Karpas-422 (cell line): ENCODE data around the gene PCTP. TPM values are rescaled to one million over a fixed set of nuclear protein-coding genes. Genes with fewer than 3 reads are reported as not detected.

Experiments
- DNase-seq: peaks from one replicate; pipeline ENCODE4 v3.0.0-alpha.2; 2015
- H2AFZ ChIP-seq: fragments of 200-600 bp; sonication (generic); 2 replicates; pipeline ENCODE4 v1.6.1; 2014; ENCODE audit warnings: antibody characterized with exemption, low read length, mixed read lengths
- H3K27ac ChIP-seq: fragments of 200-600 bp; sonication (generic); 2 replicates; pipeline ENCODE4 v1.5.1; 2014; ENCODE audit warnings: mild to moderate bottlenecking, low read length, moderate library complexity
- H3K27me3 ChIP-seq: fragments of 200-600 bp; sonication (generic); 2 replicates; pipeline ENCODE4 v1.6.1; 2014; ENCODE audit warnings: low read length, mixed read lengths
- H3K36me3 ChIP-seq: fragments of 200-600 bp; sonication (generic); 2 replicates; pipeline ENCODE4 v1.6.1; 2014; ENCODE audit warnings: low read length, mixed read lengths; ENCODE audit not compliant: insufficient read depth
- H3K4me1 ChIP-seq: fragments of 200-600 bp; sonication (generic); 2 replicates; pipeline ENCODE4 v1.6.1; 2014; ENCODE audit warnings: mild to moderate bottlenecking, low read length, mixed read lengths
- H3K4me2 ChIP-seq: fragments of 200-600 bp; sonication (generic); 2 replicates; pipeline ENCODE4 v1.6.1; 2014; ENCODE audit warnings: low read length, low read depth, mild to moderate bottlenecking; ENCODE audit not compliant: poor library complexity, severe bottlenecking
- H3K4me3 ChIP-seq: fragments of 200-600 bp; sonication (generic); 2 replicates; pipeline ENCODE4 v1.5.1; 2014; ENCODE audit warnings: mild to moderate bottlenecking, antibody characterized with exemption, low read length, mixed read lengths
- H3K79me2 ChIP-seq: fragments of 200-600 bp; sonication (generic); 2 replicates; pipeline ENCODE4 v1.6.1; 2014; ENCODE audit warnings: mild to moderate bottlenecking, low read length, mixed read lengths
- H3K9ac ChIP-seq: fragments of 200-600 bp; sonication (generic); 2 replicates; pipeline ENCODE4 v1.6.0; 2014; ENCODE audit warnings: low read length
- H3K9me2 ChIP-seq: fragments of 200-600 bp; sonication (generic), shearing (Covaris generic); replicated peaks from 2 replicates; pipeline ENCODE4 v1.6.0; 2014; ENCODE audit warnings: mild to moderate bottlenecking, low read length, moderate library complexity; ENCODE audit not compliant: insufficient read depth
- H3K9me3 ChIP-seq: fragments of 300-700, 200-600 bp; sonication (generic); 2 replicates; pipeline ENCODE4 v1.6.1; 2014; ENCODE audit warnings: low read length, mixed read lengths
- H4K20me1 ChIP-seq: fragments of 200-600 bp; sonication (generic); 2 replicates; pipeline ENCODE4 v1.6.1; 2014; ENCODE audit warnings: mild to moderate bottlenecking, antibody characterized with exemption, low read length, low read depth; ENCODE audit not compliant: insufficient read depth
- total RNA-seq: library from RNA; depleted of rRNA; stranded (reverse); fragments of >200 nt; shearing (Covaris generic); gene quantifications from 2 replicates; pipeline ENCODE4 v1.2.3, GENCODE V29; 2014; ENCODE audit warnings: low replicate concordance

Gene PCTP
- total RNA-seq, 1 experiment from 2014 or later = 15.1 TPM

DNA sequence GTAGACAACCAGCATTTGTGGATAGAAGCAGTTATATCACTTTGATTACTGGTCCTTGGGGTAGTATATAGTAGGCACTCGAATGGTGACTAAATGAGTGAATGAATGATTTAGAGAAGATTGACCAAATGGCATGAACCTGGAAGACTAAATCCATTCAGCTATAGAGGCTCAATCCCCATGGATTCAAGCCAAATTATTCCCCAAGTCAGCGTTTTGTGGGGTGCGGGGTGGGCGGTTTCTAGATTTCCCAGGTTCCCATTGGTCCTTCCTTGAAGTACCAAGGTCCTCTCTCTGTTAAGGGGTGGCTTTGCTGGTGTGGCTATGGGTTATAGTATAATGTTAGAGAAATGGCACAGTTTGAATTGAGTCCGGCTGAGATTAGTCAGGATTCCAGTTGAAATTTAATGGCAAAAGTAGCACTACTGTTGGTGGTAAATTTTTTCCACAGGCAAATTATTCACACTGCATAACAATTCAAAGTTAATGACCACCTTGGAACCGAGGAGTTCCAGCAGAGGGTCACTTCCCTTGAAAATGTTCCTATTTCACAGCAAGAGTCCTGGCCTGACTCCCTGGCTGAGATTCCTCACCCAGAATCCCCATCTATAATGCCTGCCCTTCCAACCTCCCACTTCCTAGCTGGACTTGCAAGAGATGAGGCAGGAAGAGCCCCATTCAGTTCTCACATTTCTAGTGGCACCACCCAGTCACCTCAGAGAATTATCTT lies 27.7 kb downstream of the PCTP start:
- Histone ChIP-seq H2AFZ (no peak overlapping the region), H3K79me2 (no peaks in the 10 kb centered on the region), H3K4me2 (no peak overlapping the region), H3K9me2 (no peaks in the 10 kb centered on the region), H3K27me3 (no peaks in the 10 kb centered on the region), H4K20me1 (no peaks in the 10 kb centered on the region), H3K9me3 (no peaks in the 10 kb centered on the region), H3K27ac (no peak overlapping the region), H3K4me1 (peaks cover 16% of the 10 kb centered on the region), H3K4me3 (no peak overlapping the region), H3K36me3 (no peaks in the 10 kb centered on the region), H3K9ac (no peak overlapping the region)
- DNase-seq = no peak

DNA sequence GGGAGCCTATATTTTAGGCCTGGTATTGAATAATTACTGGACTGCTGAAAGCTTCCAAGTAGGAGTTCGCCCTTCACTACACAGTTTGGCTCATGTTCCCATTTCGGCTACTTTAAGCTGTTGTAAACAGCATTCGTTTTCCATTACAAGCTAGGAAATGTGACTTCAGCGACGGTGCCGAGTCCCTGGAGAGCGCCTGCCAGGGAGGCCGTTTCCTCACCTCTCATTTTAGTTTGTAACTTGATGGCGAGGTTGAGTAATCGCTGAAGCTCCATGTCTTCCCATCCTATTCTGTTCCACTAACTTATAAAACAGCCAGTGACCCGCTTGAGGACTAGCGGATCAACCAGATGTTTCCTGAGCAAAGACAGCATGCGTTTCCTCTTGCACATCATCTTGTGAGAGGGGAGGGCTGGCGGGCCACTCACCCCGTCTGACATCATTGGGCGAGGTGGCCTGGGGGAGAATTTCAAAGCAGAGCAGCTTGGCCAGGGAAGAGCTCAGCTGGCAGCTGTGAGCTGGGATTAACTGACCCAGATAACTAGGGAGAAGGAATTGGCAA lies 32.9 kb downstream of the PCTP start:
- Histone ChIP-seq H3K36me3 (no peaks in the 10 kb centered on the region), H3K27ac (no peak overlapping the region), H3K9me2 (no peaks in the 10 kb centered on the region), H3K27me3 (no peaks in the 10 kb centered on the region), H3K4me3 (no peak overlapping the region), H3K9ac (no peak overlapping the region), H2AFZ (no peak overlapping the region), H3K9me3 (no peaks in the 10 kb centered on the region), H3K4me2 (no peak overlapping the region), H4K20me1 (no peaks in the 10 kb centered on the region), H3K79me2 (no peaks in the 10 kb centered on the region), H3K4me1 (no peaks in the 10 kb centered on the region)
- no peak for DNase-seq

DNA sequence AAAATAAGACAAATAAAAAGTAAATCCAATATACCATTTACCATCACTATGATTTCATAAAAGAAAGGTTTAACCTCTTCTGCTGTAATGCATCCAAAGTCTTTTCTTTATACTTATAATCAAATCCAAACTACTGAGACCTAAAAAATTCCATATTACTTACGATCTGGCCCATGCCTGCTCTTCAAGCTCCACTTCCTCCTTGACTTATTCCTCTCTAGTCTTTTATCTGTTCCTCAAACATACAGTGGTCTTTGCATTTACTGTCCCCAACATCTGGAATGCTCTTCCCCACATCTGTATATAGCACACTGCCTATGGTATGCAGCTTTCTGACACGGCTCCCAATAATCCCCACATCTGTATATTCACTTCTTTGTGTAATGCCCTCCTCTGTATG lies 33.8 kb downstream of the PCTP start:
- no peaks in the 10 kb centered on the region for H3K27me3 ChIP-seq
- no peak overlapping the region for H3K27ac ChIP-seq
- H3K9ac ChIP-seq = no peak overlapping the region
- no peaks in the 10 kb centered on the region for H4K20me1 ChIP-seq
- H3K4me1 ChIP-seq = no peaks in the 10 kb centered on the region
- no peak overlapping the region for H3K4me2 ChIP-seq
- H3K4me3 ChIP-seq = no peak overlapping the region
- no peaks in the 10 kb centered on the region for H3K36me3 ChIP-seq
- H3K9me2 ChIP-seq = no peaks in the 10 kb centered on the region
- H2AFZ ChIP-seq = no peak overlapping the region
- H3K9me3 ChIP-seq = no peaks in the 10 kb centered on the region
- no peak for DNase-seq
- no peaks in the 10 kb centered on the region for H3K79me2 ChIP-seq

GRCh38 chr17:55785181-55785580 lies 34.3 kb downstream of the PCTP start:
- Histone ChIP-seq H3K9me3 (no peaks in the 10 kb centered on the region), H3K4me3 (no peak overlapping the region), H2AFZ (no peak overlapping the region), H3K9ac (no peak overlapping the region), H3K27me3 (no peaks in the 10 kb centered on the region), H3K36me3 (no peaks in the 10 kb centered on the region), H3K4me1 (no peaks in the 10 kb centered on the region), H3K27ac (no peak overlapping the region), H3K79me2 (no peaks in the 10 kb centered on the region), H3K9me2 (no peaks in the 10 kb centered on the region), H4K20me1 (no peaks in the 10 kb centered on the region), H3K4me2 (no peak overlapping the region)
- DNase-seq = no peak

- Histone ChIP-seq H3K9me3 (no peaks in the 10 kb centered on the region), H3K4me2 (no peak overlapping the region), H3K27me3 (no peaks in the 10 kb centered on the region), H3K4me3 (no peak overlapping the region), H3K9ac (no peak overlapping the region), H3K79me2 (no peaks in the 10 kb centered on the region), H4K20me1 (no peaks in the 10 kb centered on the region), H3K4me1 (no peaks in the 10 kb centered on the region), H2AFZ (no peak overlapping the region), H3K36me3 (no peaks in the 10 kb centered on the region), H3K27ac (no peak overlapping the region), H3K9me2 (no peaks in the 10 kb centered on the region)
- peak; percentile 25 for DNase-seq
Measured at GRCh38 chr17:55793272-55793671, 42.4 kb downstream of the PCTP start.

GRCh38 chr17:55794725-55795482 lies 44.1 kb downstream of the PCTP start:
- no peaks in the 10 kb centered on the region for H3K36me3 ChIP-seq
- H3K27me3 ChIP-seq = no peaks in the 10 kb centered on the region
- no peak overlapping the region for H2AFZ ChIP-seq
- DNase-seq = peak; percentile 6
- H3K9ac ChIP-seq = no peak overlapping the region
- H3K4me3 ChIP-seq = no peak overlapping the region
- H3K79me2 ChIP-seq = no peaks in the 10 kb centered on the region
- H3K9me2 ChIP-seq = no peaks in the 10 kb centered on the region
- H3K27ac ChIP-seq = no peak overlapping the region
- no peaks in the 10 kb centered on the region for H3K9me3 ChIP-seq
- H3K4me2 ChIP-seq = no peak overlapping the region
- H3K4me1 ChIP-seq = no peaks in the 10 kb centered on the region
- H4K20me1 ChIP-seq = no peaks in the 10 kb centered on the region

GRCh38 chr17:55806745-55807495 lies 56.1 kb downstream of the PCTP start:
- Histone ChIP-seq H3K36me3 (no peaks in the 10 kb centered on the region), H4K20me1 (no peaks in the 10 kb centered on the region), H3K27me3 (no peaks in the 10 kb centered on the region), H3K27ac (no peak overlapping the region), H3K4me1 (no peaks in the 10 kb centered on the region), H3K9me3 (no peaks in the 10 kb centered on the region), H2AFZ (no peak overlapping the region), H3K79me2 (no peaks in the 10 kb centered on the region), H3K4me3 (no peak overlapping the region), H3K9me2 (no peaks in the 10 kb centered on the region), H3K9ac (no peak overlapping the region), H3K4me2 (no peak overlapping the region)
- DNase-seq = peak; percentile 20

DNA sequence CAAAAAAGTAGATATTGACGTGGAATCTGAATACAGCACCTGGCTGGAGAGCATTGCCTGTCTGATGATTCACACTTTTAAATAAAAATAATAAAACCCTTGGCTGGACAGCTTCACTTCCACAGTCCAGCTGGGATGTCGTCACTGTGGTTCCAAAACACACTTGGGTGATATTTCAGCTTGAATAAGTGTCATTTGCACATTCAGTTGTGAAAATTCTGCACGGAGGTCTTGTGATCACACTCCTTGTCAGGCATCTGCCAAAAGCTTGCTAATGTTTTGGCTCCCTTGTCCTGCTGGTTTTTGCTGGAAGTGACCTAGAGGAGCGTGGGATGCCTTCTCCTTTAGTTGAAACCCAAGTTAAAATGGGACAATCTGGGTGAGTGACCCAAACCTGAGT lies 60.7 kb downstream of the PCTP start:
- Histone ChIP-seq H2AFZ (no peak overlapping the region), H3K4me3 (no peak overlapping the region), H3K36me3 (no peaks in the 10 kb centered on the region), H4K20me1 (no peaks in the 10 kb centered on the region), H3K4me2 (no peak overlapping the region), H3K9ac (no peak overlapping the region), H3K9me3 (no peaks in the 10 kb centered on the region), H3K4me1 (no peaks in the 10 kb centered on the region), H3K9me2 (no peaks in the 10 kb centered on the region), H3K27ac (no peak overlapping the region), H3K79me2 (no peaks in the 10 kb centered on the region), H3K27me3 (no peaks in the 10 kb centered on the region)
- peak; percentile 14 for DNase-seq
